ENCODE data around the gene TCP1.
"Not testable (repeated sequence)": the region's sequence is repeated elsewhere in the genome, so short reads cannot be mapped to it uniquely, and the experiment has no call there.

Gene TCP1

DNA sequence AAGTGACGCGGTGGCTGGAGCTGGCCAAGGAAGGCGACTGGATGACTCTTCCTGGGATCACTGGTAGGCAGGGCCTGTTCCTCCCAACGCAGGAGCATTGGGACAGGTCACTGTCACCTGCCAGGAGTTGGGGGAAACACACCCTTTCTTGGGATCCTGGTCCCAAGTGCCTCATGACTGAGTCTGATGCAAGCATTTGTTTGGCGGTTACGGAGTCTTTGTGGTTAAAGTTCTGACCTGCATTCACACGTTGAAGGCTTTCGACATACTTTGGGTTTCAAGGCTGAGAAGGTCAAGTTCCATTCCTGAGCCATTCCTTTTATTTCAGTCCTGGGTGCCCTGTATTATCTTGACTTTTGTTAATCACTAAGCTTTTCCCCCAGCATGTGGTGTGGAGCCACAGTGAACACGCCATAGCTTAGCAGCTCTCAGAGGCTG is 16.6 kb upstream of the TCP1 start:
- DNase-seq: no peak
- no peak for TF ChIP-seq POLR2A (IDR thresholded peaks at IDR 0.05; ENCODE audit: low read length)
- TF ChIP-seq GATA1 (IDR thresholded peaks at IDR 0.05; ENCODE audit: low read depth, low read length): no peak

DNA sequence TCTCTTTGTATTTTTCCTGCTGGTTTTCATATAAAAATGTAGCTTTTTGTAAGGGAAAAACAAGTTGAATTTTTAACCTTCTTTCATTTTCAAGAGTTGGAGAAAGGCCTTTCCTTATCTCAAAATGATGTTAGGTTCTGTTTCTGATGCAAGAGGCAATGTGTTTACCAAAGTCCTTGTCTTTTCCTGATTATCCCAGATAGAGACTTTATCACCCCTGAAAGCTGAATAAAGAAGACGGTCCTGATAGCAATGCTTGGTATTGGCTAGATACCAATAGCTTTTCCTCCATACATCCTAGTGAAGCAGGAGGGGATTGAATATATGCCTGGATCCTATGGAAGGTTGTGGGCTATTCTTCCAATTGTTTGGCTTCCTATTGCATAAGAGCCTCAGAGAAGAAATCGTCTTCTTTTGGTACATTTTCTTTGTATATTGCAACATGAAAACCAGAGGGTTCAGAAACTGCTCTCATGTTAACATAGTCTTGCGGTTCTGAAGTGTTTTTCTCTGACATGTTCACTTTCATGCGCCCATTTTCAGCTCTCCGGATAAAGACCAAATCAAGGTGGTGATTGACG is 16.1 kb upstream of the TCP1 start:
- DNase-seq: no peak
- TF ChIP-seq GATA1 (IDR thresholded peaks at IDR 0.05; ENCODE audit: low read depth, low read length) (no peak), POLR2A (IDR thresholded peaks at IDR 0.05; ENCODE audit: low read length) (no peak)

DNA sequence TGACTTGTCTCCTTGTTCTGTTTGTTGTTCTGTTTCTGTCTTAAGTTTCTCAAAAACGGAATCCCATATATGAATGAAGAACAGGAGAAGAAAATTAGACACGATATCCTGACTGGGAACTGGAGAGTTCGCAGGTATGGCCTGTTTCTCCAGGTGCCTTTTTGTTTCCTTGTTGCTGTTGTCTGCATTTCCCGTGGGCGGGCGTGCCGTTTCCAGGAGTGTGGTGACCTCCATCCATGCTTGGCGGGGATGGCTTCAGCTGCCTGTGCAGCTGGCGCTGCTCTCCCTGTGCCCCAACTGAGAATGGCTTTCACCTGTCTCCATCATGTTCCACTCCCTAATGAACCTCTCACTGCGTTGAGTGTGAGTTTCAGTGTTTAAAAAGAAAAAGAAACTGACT is 15.1 kb upstream of the TCP1 start:
- no peak for TF ChIP-seq POLR2A (IDR thresholded peaks at IDR 0.05; ENCODE audit: low read length)
- TF ChIP-seq GATA1 (IDR thresholded peaks at IDR 0.05; ENCODE audit: low read depth, low read length): no peak
- no peak for DNase-seq

- TF ChIP-seq GATA1 (IDR thresholded peaks at IDR 0.05; ENCODE audit: low read depth, low read length) (no peak), POLR2A (IDR thresholded peaks at IDR 0.05; ENCODE audit: low read length) (no peak)
- no peak for DNase-seq
Observed at GRCh38 chr6:159801935-159802334, 12.5 kb upstream of the TCP1 start.

DNA sequence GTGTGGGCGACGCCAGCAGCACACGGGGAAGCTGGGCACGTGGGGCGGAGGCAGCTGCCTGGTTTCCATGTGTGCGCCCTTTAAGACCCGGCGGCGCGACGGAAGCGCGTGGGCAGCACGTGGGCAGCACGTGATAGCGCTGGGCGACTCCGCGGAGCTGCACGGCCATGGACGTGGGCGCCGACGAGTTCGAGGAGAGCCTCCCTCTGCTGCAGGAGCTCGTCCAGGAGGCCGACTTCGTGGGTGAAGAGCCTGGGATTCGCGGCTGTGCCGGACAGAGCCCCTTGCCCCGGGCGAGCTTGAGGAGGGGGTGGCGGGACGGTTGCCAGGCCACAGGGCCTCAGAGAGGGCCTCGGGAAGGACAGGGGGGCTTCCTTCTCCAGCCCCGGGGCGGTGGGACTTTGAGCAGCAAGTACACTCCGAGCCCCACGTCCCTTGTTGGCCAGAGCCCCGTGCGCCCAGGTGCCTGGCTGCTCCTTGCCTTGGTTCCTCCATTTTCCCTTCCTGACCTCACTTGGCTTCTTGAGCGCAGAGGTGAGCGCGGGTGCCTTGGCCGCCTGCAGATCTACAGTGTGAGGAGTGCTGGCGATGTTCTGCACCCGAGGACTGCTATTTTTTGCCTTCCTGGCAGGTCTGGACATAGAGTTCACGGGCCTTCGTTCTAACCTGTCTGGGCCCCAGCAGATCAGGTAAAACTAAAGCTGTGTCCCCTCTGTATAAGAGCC is 10.9 kb upstream of the TCP1 start, which contains the start of gene PNLDC1:
Gene PNLDC1 (plus strand): TSS at position 136 of the 725 bp plus-strand sequence. CDS start 32 bp downstream, at position 168.
- DNase-seq: no peak
- TF ChIP-seq POLR2A (IDR thresholded peaks at IDR 0.05; ENCODE audit: low read length) (no peak), GATA1 (IDR thresholded peaks at IDR 0.05; ENCODE audit: low read depth, low read length) (no peak)

DNA sequence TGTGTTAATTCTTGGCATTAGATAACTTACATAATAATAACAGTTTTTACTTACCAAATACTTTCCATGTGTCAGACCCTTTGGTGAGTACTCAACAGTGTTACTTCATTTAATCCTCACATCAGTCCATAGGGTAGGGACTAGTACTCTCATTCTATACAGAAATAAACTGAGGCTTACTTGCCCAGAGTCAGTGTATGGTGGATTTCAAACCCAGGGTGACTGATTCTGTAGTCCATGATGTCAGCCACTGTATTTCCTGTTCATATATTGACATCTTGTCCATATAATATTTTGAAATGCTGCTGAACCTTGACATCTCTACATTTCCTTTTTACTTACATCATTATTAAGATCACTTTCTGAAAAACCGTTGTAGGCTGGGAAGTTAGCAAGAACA is 8.2 kb upstream of the TCP1 start:
- DNase-seq: no peak
- no peak for TF ChIP-seq GATA1 (IDR thresholded peaks at IDR 0.05; ENCODE audit: low read depth, low read length)
- no peak for TF ChIP-seq POLR2A (IDR thresholded peaks at IDR 0.05; ENCODE audit: low read length)

- DNase-seq: not testable (repeated sequence)
Observed at GRCh38 chr6:159794976-159795375, 5.6 kb upstream of the TCP1 start.

- TF ChIP-seq GATA1 (IDR thresholded peaks at IDR 0.05; ENCODE audit: low read depth, low read length) (no peak), POLR2A (IDR thresholded peaks at IDR 0.05; ENCODE audit: low read length) (no peak)
- DNase-seq: peak; percentile 30 to 33
Observed at GRCh38 chr6:159790956-159791598, 1.7 kb upstream of the TCP1 start.

DNA sequence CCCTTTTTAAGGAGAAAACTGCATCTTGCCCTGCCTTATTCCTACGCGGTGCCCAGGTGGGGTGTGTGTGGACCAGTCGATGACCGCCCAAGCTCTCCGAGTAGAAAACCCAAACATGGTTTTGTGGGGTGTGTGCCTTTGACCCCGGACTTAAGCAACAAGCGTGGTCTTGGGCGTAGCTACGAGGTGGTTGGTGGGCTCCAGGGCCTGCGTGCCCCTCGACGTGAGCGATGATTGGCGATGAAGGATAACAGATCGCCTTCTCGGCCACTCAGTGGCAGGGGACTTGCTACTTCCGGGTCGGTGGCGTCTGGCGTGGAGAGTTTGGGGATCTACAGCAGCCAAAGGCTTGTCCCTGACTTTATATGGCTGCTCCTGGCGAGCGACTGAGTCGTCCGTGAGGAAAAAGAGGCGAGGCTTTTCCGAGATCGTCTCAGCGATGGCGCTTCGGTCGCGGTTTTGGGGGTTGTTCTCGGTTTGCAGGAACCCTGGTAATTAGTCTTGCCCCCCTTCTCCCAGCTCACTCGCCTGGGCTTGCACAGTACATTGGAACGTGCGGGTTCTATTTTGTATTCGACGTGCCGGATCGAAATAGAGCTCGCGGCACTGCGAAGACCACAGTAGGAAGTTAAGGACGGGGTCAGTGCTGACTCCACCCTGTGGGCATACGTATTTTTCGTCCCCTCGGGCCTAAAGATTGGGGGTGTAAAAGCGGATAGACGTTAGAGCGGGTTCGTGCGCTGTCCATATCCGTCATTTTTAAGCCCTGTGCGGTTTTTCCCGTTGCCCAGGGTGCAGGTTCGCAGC is 950 bp upstream of the TCP1 start, which contains the start of gene MRPL18:
Gene MRPL18 (plus strand): TSS at position 319 of the 807 bp plus-strand sequence. CDS start 121 bp downstream, at position 440.
- DNase-seq: peak; percentile 95 to 98
- TF ChIP-seq POLR2A (IDR thresholded peaks at IDR 0.05; ENCODE audit: low read length) (peak; percentile 71), GATA1 (IDR thresholded peaks at IDR 0.05; ENCODE audit: low read depth, low read length) (no peak)

- peak; percentile 68 to 73 for DNase-seq
- TF ChIP-seq GATA1 (IDR thresholded peaks at IDR 0.05; ENCODE audit: low read depth, low read length) (no peak), POLR2A (IDR thresholded peaks at IDR 0.05; ENCODE audit: low read length) (no peak)
Observed at GRCh38 chr6:159788753-159789376, 537 bp downstream of the TCP1 start.

- TF ChIP-seq GATA1 (IDR thresholded peaks at IDR 0.05; ENCODE audit: low read depth, low read length) (no peak), POLR2A (IDR thresholded peaks at IDR 0.05; ENCODE audit: low read length) (no peak)
- DNase-seq: peak in 1 of 2 experiments; percentile 22
Observed at GRCh38 chr6:159788276-159788675, 1.1 kb downstream of the TCP1 start.

DNA sequence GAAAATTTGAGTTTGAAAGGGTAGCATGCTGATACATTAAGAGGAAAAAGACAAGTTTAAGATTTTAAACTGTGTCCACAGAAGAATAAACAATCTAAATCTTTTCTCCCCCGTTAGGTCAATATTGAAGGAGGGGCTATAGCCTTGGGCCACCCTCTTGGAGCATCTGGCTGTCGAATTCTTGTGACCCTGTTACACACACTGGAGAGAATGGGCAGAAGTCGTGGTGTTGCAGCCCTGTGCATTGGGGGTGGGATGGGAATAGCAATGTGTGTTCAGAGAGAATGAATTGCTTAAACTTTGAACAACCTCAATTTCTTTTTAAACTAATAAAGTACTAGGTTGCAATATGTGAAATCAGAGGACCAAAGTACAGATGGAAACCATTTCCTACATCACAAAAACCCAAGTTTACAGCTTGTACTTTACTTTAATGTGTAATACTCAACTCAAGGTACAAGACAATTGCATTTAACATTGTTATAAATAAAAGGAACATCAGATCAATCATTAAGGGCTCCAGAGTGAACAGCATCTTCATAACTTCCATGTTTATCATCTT is 10.8 kb downstream of the TCP1 start:
- no peak for TF ChIP-seq POLR2A (IDR thresholded peaks at IDR 0.05; ENCODE audit: low read length)
- TF ChIP-seq GATA1 (IDR thresholded peaks at IDR 0.05; ENCODE audit: low read depth, low read length): no peak

DNA sequence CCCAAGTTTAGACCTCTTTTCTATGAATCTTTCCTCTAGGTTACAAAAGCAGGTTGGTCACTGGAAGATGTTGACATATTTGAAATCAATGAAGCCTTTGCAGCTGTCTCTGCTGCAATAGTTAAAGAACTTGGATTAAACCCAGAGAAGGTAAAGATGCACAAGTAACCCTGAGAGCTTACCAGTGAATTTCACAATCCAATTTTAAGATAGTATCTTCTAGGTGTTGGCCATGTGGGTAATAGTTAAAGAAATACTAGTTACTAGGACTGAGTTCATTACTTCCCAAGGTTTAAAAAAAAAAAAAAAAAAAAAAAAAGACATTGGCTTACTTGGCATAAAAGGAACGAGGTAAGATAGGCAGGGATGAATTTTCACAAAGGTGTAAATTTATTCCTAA is 11.3 kb downstream of the TCP1 start:
- TF ChIP-seq GATA1 (IDR thresholded peaks at IDR 0.05; ENCODE audit: low read depth, low read length): no peak
- TF ChIP-seq POLR2A (IDR thresholded peaks at IDR 0.05; ENCODE audit: low read length): no peak
- no peak for DNase-seq

More for the DNA sequence above, 10.8 kb downstream of the TCP1 start:
- DNase-seq: no peak
